K562 (cell line): ENCODE data around the gene GPATCH2.

Experiments used
- NFE2 ChIP-seq: IDR thresholded peaks from 2 replicates; pipeline ENCODE4 v1.6.1; 2014; ENCODE audit warnings: antibody characterized with exemption, low read depth
- POLR2A ChIP-seq: fragments of 450-650 bp; conservative IDR thresholded peaks from 2 replicates; pipeline ENCODE4 v1.6.1; 2016
- YBX1 ChIP-seq: fragments of 450-650 bp; IDR thresholded peaks from 2 replicates; pipeline ENCODE4 v1.7.1; 2016; ENCODE audit warnings: mild to moderate bottlenecking
- ZNF217 ChIP-seq: sonication (generic); formaldehyde crosslinking; IDR thresholded peaks from 2 replicates; pipeline ENCODE4 v1.8.0; 2022; ENCODE audit warnings: mild to moderate bottlenecking, missing genetic modification reagents
- TF ChIP-seq, protein P1 (sequence below), 3 experiments: IDR thresholded peaks in 2 of 3; conservative IDR thresholded peaks in 1 of 3; 2 replicates each; pipeline ENCODE4 v1.5.1; 2011 to 2012; ENCODE audit warnings: low read length in 3 of 3, mild to moderate bottlenecking in 3 of 3, control low read depth in 2 of 3, improper control_type of control experiment in 1 of 3, inconsistent platforms in 1 of 3, low read depth in 1 of 3, mixed read lengths in 1 of 3, moderate library complexity in 1 of 3; ENCODE audit not compliant: insufficient read depth in 2 of 3
- TF ChIP-seq, protein P2 (sequence below): sonication (generic); formaldehyde crosslinking; IDR thresholded peaks from 2 replicates; pipeline ENCODE4 v1.5.0; 2020; ENCODE audit warnings: missing genetic modification reagents

DNA sequence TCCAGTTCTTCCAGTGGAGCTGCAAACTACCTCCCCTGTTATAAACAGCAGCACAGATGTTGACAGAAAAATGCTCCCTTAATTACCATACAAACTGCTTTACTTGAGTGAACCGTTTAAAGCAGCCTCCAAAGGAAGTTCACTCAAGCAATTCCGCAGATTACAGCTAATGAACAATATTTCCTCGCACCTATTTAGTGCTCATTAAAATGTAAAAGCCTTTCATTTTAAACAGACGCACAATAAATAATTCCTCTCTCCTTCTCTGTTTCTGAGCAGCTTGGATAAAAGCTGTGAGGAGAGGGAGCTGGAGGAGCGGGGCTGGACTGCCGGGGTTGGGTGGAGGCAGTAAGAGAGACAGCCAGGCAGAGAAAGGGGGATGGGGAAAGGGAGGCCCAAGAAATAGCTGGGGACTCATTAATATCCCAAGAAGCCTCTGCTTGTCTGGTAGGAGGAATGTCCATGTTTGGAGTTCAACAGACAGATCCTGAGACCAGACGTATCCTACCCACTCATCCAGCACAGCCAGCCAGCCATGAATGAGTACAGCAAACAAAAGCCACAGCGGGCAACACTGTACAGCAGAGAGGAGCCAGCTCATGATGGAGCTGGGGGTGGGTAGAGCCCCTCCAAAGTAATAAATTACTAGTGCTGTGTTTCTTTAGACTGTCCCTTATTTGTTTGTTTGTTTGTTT is 227.7 kb downstream of the GPATCH2 start:
- TF ChIP-seq ZNF217 (CRISPR knock-in tag) (no peak), YBX1 (no peak), POLR2A (no peak), NFE2 (no peak)
- TF ChIP-seq, protein P1, sequence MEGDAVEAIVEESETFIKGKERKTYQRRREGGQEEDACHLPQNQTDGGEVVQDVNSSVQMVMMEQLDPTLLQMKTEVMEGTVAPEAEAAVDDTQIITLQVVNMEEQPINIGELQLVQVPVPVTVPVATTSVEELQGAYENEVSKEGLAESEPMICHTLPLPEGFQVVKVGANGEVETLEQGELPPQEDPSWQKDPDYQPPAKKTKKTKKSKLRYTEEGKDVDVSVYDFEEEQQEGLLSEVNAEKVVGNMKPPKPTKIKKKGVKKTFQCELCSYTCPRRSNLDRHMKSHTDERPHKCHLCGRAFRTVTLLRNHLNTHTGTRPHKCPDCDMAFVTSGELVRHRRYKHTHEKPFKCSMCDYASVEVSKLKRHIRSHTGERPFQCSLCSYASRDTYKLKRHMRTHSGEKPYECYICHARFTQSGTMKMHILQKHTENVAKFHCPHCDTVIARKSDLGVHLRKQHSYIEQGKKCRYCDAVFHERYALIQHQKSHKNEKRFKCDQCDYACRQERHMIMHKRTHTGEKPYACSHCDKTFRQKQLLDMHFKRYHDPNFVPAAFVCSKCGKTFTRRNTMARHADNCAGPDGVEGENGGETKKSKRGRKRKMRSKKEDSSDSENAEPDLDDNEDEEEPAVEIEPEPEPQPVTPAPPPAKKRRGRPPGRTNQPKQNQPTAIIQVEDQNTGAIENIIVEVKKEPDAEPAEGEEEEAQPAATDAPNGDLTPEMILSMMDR (IDR thresholded peaks at IDR 0.05 in 2 of 3, conservative IDR thresholded peaks at IDR 0.05 in 1 of 3; ENCODE audit: insufficient read depth in 2 of 3, low read depth in 1 of 3, low read length in 3 of 3): no peak
- TF ChIP-seq, protein P2, sequence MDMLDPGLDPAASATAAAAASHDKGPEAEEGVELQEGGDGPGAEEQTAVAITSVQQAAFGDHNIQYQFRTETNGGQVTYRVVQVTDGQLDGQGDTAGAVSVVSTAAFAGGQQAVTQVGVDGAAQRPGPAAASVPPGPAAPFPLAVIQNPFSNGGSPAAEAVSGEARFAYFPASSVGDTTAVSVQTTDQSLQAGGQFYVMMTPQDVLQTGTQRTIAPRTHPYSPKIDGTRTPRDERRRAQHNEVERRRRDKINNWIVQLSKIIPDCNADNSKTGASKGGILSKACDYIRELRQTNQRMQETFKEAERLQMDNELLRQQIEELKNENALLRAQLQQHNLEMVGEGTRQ (CRISPR knock-in tag): no peak
